Sigmoid colon (tissue), 4 donors: ENCODE measurements around the gene AJM1.

Experiments used
- EP300 ChIP-seq, 4 donors: sonication (generic); formaldehyde crosslinking; IDR thresholded peaks; one replicate each; pipeline ENCODE4 v1.6.1; 2017; ENCODE audit warnings: antibody characterized with exemption in 4 of 4
- POLR2A ChIP-seq, 2 donors: fragments of 450-650 bp; IDR thresholded peaks; one replicate each; pipeline ENCODE4 v1.6.1; 2016; ENCODE audit warnings: antibody characterized with exemption in 2 of 2, mild to moderate bottlenecking in 2 of 2, moderate library complexity in 2 of 2
- TF ChIP-seq, protein P1 (sequence below), 4 experiments: fragments of 450-650 bp in 3 of 4; fragments of 200-600 bp in 1 of 4; IDR thresholded peaks; one replicate each; pipeline ENCODE4 v1.5.1; 2016 to 2019; ENCODE audit warnings: antibody characterized with exemption in 4 of 4, mild to moderate bottlenecking in 3 of 4, moderate library complexity in 2 of 4

- TF ChIP-seq, protein P1, sequence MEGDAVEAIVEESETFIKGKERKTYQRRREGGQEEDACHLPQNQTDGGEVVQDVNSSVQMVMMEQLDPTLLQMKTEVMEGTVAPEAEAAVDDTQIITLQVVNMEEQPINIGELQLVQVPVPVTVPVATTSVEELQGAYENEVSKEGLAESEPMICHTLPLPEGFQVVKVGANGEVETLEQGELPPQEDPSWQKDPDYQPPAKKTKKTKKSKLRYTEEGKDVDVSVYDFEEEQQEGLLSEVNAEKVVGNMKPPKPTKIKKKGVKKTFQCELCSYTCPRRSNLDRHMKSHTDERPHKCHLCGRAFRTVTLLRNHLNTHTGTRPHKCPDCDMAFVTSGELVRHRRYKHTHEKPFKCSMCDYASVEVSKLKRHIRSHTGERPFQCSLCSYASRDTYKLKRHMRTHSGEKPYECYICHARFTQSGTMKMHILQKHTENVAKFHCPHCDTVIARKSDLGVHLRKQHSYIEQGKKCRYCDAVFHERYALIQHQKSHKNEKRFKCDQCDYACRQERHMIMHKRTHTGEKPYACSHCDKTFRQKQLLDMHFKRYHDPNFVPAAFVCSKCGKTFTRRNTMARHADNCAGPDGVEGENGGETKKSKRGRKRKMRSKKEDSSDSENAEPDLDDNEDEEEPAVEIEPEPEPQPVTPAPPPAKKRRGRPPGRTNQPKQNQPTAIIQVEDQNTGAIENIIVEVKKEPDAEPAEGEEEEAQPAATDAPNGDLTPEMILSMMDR (IDR thresholded peaks at IDR 0.05) = no peak
- TF ChIP-seq POLR2A (IDR thresholded peaks at IDR 0.05) (no peak), EP300 (IDR thresholded peaks at IDR 0.05) (no peak)
Observed at GRCh38 chr9:136876476-136876875, 34.2 kb downstream of the AJM1 start.
